ENCODE measurements around the gene PPRC1. TPM values are rescaled to one million over a fixed set of nuclear protein-coding genes. Genes with fewer than 3 reads are reported as not detected.
A peak's percentile ranks its signal among the peaks of the same experiment; 100 is the strongest.

The PPRC1 gene
- total RNA-seq, 4 donors from 2014 or later = 11.7 to 27.5 (median 16.6) TPM

DNA sequence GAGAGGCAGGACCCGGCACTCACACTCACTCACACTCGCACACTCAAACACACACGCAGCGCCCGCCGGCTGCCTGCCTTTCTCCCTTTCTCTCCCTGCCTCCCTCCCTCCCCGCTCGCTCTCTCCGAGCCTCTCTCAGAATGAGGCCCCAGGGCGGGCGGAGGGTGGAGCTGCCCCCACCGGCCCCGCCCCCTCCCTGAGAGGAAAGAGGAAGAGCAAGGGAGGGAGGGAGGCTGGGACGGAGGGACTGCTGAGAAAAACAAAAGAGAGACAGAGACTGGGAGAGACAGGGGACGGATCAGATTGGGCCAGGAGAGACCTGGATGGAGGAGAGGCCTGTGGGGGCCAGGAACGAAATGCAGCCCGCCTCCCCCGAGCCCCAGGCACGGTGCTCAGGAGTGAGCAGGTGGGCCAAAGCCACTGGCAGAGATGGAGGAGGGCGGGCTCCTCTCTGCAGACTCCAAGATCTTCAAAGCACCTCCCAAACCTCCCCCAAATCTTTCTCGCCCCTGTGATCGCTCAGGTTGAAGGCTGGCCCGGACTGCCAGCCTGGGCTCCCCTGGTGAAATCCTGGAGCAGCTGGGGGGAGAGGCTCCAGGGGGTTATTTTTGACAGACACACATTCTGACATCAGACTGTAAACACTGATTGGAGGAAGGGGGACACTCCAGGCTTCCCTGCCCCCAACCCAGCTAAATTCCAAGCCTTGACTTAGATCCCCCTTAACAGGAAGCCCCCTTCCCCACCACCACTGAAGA, 17.8 kb upstream of the PPRC1 start:
- H3K4me3 ChIP-seq (replicated peaks in 1 of 3) = peak overlapping the region in 1 of 3 donors; percentile 61
- intact Hi-C loops (cut with DNase I) = loop anchor here (5.0 kb wide), 1 partner anchor 37 kb away; the partner anchor contains the start of gene NOLC1
- WGBS, 2 donors = 2 to 3% methylated on average over 21 to 23 of the region's 23 CpGs
- DNase-seq = peak; percentile 92
- H3K27ac ChIP-seq = peak overlapping the region; percentile 41 to 61 (median 41)
- peaks cover 14 to 19% of the 10 kb centered on the region in 2 donors for H3K36me3 ChIP-seq
- H3K4me1 ChIP-seq = peaks cover 55 to 59% of the 10 kb centered on the region in 2 donors
- H3K9me3 ChIP-seq = no peaks in the 10 kb centered on the region
- TF ChIP-seq POLR2A (IDR thresholded peaks at IDR 0.05) = peak in 1 of 2 donors; percentile 62
- TF ChIP-seq, protein P1, sequence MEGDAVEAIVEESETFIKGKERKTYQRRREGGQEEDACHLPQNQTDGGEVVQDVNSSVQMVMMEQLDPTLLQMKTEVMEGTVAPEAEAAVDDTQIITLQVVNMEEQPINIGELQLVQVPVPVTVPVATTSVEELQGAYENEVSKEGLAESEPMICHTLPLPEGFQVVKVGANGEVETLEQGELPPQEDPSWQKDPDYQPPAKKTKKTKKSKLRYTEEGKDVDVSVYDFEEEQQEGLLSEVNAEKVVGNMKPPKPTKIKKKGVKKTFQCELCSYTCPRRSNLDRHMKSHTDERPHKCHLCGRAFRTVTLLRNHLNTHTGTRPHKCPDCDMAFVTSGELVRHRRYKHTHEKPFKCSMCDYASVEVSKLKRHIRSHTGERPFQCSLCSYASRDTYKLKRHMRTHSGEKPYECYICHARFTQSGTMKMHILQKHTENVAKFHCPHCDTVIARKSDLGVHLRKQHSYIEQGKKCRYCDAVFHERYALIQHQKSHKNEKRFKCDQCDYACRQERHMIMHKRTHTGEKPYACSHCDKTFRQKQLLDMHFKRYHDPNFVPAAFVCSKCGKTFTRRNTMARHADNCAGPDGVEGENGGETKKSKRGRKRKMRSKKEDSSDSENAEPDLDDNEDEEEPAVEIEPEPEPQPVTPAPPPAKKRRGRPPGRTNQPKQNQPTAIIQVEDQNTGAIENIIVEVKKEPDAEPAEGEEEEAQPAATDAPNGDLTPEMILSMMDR (IDR thresholded peaks at IDR 0.05) = no peak
- H3K27me3 ChIP-seq = no peaks in the 10 kb centered on the region

DNA sequence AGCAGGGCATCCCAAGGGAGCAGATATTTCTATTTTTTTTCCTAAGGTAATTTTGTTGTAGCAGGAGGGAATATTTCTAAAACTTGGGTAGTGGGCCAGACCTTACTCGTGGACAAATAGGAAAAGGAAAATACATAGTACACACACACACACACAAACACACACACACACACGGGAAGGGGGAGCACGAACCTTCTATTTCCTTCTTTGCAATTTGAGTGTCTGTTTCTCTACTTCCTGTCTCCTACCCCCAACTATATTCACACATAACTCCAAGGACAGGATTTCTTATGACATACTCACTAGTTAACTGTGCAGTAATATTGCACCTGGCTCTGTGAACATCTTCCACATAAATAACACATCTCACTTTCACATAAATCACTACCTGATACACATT, 17.1 kb upstream of the PPRC1 start:
- H3K27me3 ChIP-seq = no peaks in the 10 kb centered on the region
- H3K4me1 ChIP-seq = peaks cover 55 to 59% of the 10 kb centered on the region in 2 donors
- peak overlapping the region in 2 of 3 donors; percentile 27 to 61 for H3K27ac ChIP-seq
- TF ChIP-seq, protein P1 (IDR thresholded peaks at IDR 0.05) = no peak
- no peak for TF ChIP-seq POLR2A (IDR thresholded peaks at IDR 0.05)
- no peak overlapping the region for H3K4me3 ChIP-seq (replicated peaks in 1 of 3)
- no peak for DNase-seq
- 17 to 27% methylated on average over 3 of the region's 3 CpGs for WGBS, 2 donors
- peaks cover 6 to 11% of the 10 kb centered on the region in 2 donors for H3K36me3 ChIP-seq
- intact Hi-C loops (cut with DNase I) = loop anchor here (5.0 kb wide), 1 partner anchor 37 kb away; the partner anchor contains the start of gene NOLC1
- H3K9me3 ChIP-seq = no peaks in the 10 kb centered on the region

DNA sequence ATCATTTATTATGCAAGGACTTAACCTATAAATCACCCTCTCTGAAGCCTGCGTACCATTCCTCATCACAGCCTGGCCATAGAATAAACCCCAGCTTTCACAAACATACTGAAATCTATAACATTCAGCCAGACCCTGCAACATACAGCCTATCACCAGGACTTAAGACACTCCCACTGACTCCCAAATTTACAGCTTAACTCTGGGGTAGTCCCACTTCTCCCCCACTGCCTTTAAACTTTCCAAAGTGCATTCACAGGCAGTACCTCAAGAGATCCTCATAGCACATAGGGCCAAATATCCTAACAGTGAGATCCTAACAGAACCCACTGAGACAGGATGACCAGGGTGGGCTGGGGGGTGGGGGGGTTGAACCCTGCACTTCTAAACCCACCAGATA, 16.2 kb upstream of the PPRC1 start:
- Histone ChIP-seq H3K9me3 (no peaks in the 10 kb centered on the region), H3K27me3 (no peaks in the 10 kb centered on the region), H3K27ac (peak overlapping the region; percentile 64 to 98 (median 97)), H3K36me3 (peaks cover 0 to 3% of the 10 kb centered on the region in 2 donors), H3K4me3 (replicated peaks in 1 of 3) (peak overlapping the region in 1 of 3 donors; percentile 73), H3K4me1 (peaks cover 58 to 65% of the 10 kb centered on the region in 2 donors)
- WGBS, 2 donors = 86 to 100% methylated on average over 1 of the region's 1 CpG
- no peak for TF ChIP-seq POLR2A (IDR thresholded peaks at IDR 0.05)
- TF ChIP-seq, protein P1 (IDR thresholded peaks at IDR 0.05) = no peak
- DNase-seq = no peak
- intact Hi-C loops (cut with DNase I) = loop anchor here (5.0 kb wide), 1 partner anchor 36 kb away; the partner anchor contains the start of gene NOLC1

DNA sequence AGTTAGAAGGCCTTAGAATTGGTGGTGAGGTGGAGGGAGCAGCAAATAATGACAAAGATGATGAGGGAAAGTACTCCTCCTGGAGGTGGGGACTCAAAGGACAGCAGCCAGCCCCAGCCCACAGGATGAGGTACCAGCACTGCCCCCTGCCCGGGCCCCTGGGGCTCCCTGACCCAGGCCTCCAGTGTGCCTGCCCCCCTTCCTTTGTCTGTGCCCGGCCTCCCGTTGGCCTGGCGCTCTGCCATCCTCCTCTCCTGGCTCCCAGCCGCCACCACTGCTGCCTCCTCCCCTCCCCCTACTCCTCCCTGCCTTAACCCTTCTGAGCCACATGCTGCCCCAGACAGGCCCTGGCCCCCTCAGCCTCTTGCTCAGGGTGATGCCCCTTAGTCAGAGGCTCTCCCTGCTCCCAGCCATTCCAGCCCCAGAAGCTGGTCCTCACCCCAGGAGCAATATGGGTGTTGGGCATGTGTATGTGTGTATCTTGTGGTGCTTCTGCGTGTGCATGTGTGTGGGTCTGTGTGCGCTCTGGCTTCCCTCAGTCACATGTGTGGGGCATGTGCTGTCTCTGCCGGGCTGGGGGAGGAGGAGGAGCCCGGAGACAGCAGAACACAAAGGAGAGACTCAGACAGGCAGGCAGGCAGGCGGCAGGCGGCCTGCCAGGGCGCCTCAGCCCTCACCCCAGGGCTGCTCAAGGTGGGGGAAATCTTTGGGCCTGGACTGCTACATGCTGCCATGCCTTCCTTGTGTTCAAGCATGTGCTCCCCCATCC, 15.3 kb upstream of the PPRC1 start:
- H3K27ac ChIP-seq = peak overlapping the region; percentile 64 to 98 (median 97)
- 0 to 6% methylated on average over 5 to 11 of the region's 12 CpGs for WGBS, 2 donors
- H3K4me3 ChIP-seq (replicated peaks in 1 of 3) = peak overlapping the region in 1 of 3 donors; percentile 73
- TF ChIP-seq POLR2A (IDR thresholded peaks at IDR 0.05) = peak in 1 of 2 donors; percentile 19
- TF ChIP-seq, protein P1 (IDR thresholded peaks at IDR 0.05) = peak in 1 of 6 experiments; percentile 11
- H3K4me1 ChIP-seq = peaks cover 59 to 69% of the 10 kb centered on the region in 2 donors
- DNase-seq = peak; percentile 90 to 91
- no peaks in the 10 kb centered on the region for H3K9me3 ChIP-seq
- no peaks in the 10 kb centered on the region for H3K27me3 ChIP-seq
- no peaks in the 10 kb centered on the region for H3K36me3 ChIP-seq
- intact Hi-C loops (cut with DNase I) = loop anchor here (5.0 kb wide), 1 partner anchor 35 kb away; the partner anchor contains the start of gene NOLC1
